ENCODE measurements around the gene MNT. TPM values are rescaled to one million over a fixed set of nuclear protein-coding genes. Genes with fewer than 3 reads are reported as not detected.
A peak's percentile ranks its signal among the peaks of the same experiment; 100 is the strongest.

The MNT gene
- polyA plus RNA-seq, 1 experiment = 3.1 TPM

DNA sequence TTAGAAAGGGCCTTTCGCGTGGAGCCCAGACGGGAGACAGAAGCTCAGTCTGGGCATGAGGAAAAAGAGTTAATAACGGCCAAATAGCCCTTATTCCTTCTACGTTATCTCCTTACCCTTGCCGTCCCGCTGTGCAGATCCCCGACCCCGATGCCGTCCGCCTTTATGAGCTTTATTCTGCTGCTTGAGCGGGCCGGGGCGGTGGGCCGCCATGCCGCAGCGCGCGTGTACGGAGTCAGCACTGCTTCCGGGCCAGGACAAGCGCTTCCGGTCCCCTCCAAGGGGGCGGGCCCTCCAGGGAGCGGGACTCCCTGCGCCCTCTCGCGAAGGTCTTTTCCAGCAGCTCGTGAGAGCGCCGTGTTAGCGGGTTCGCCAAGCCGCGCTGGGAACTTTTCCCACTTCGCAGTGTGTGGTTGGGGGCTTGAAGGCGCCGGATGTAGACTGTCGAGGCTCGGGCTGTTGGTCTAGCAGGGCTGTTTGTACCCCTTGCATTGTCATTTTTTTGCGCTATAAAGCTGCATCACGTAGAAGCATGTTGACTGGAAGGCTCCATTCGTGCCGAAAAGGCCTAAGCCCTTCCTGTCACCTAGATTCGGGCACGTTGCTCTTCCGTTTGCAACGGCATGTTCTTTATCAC lies 64.5 kb downstream of the MNT start, which contains the start of gene TSR1:
TSS of gene TSR1 (minus strand) at position 243 of the 637 bp plus-strand sequence. CDS start at position 213, 30 bp downstream.
- H3K27me3 ChIP-seq (ENCODE audit: control insufficient read depth, insufficient read depth, low read length) = no peaks in the 10 kb centered on the region
- ChIA-PET CTCF (interaction anchor here (0.6 to 2.1 kb wide), 11 partner anchors 9 to 283 kb away, joined by 3 to 10 read pairs (median 3); partner anchors contain the start of gene HIC1), POLR2A (no interaction called here)
- peak within 1 kb of the TSS; percentile 69 for H3K4me3 ChIP-seq (ENCODE audit: low read depth, low read length)
- H3K36me3 ChIP-seq (ENCODE audit: control insufficient read depth, insufficient read depth, low read length) = peaks cover 4% of the 10 kb centered on the region
- TF ChIP-seq CTCF (IDR thresholded peaks at IDR 0.05; ENCODE audit: insufficient read depth, low read depth, low read length) = peak; percentile 49
- DNase-seq (ENCODE audit: low read depth) = peak; percentile 41

GRCh38 chr17:2335726-2336214 lies 65.1 kb downstream of the MNT start:
- POLR2A ChIA-PET = no interaction called here
- Histone ChIP-seq H3K4me3 (ENCODE audit: low read depth, low read length) (peak overlapping the region; percentile 69), H3K27me3 (ENCODE audit: control insufficient read depth, insufficient read depth, low read length) (no peaks in the 10 kb centered on the region), H3K36me3 (ENCODE audit: control insufficient read depth, insufficient read depth, low read length) (peaks cover 6% of the 10 kb centered on the region)
- CTCF ChIA-PET = interaction anchor here (1.0 to 2.1 kb wide), 6 partner anchors 10 to 281 kb away, joined by 3 to 10 read pairs (median 4); partner anchors contain the start of gene HIC1
- DNase-seq (ENCODE audit: low read depth) = no peak
- no peak for TF ChIP-seq CTCF (IDR thresholded peaks at IDR 0.05; ENCODE audit: insufficient read depth, low read depth, low read length)

Small RNAs within 50 kb of the gene (small RNA-seq; reads per million reads assigned to genes)
- gene AC006435.3 (ENCODE audit: insufficient read length, low read depth, low replicate concordance) (not detected), gene AC006435.4 (ENCODE audit: insufficient read length, low read depth, low replicate concordance) (not detected)

Other genes with a start within 250 kb of the MNT start
- gene SMG6, start 97.3 kb downstream of the MNT start, polyA plus RNA-seq (2011; rRNA removed) = 13.8 and 29.7 TPM in 2 replicates
- 17.1 and 24.0 TPM in 2 replicates for gene SRR, start 97.1 kb downstream of the MNT start, polyA plus RNA-seq (2011; rRNA removed)
- gene TSR1, start 64.6 kb downstream of the MNT start, polyA plus RNA-seq (2011; rRNA removed) = 8.9 and 13.2 TPM in 2 replicates
- 23.7 and 43.6 TPM in 2 replicates for gene SGSM2, start 63.6 kb downstream of the MNT start, polyA plus RNA-seq (2011; rRNA removed)
- gene METTL16, start 110.8 kb upstream of the MNT start, polyA plus RNA-seq (2011; rRNA removed) = 10.4 and 12.9 TPM in 2 replicates
- gene PAFAH1B1, start 192.6 kb upstream of the MNT start, polyA plus RNA-seq (2011; rRNA removed) = 66.2 and 92.8 TPM in 2 replicates

Measured in BJ (cell line).